TTC549 (cell line): ENCODE measurements around the gene TMEM201.

Experiments used
- FAIRE-seq: peaks from 2 replicates; lab custom pipeline; 2012; peaks lifted over from hg19 to GRCh38; lab: Jason Lieb, UNC

The TMEM201 gene

DNA sequence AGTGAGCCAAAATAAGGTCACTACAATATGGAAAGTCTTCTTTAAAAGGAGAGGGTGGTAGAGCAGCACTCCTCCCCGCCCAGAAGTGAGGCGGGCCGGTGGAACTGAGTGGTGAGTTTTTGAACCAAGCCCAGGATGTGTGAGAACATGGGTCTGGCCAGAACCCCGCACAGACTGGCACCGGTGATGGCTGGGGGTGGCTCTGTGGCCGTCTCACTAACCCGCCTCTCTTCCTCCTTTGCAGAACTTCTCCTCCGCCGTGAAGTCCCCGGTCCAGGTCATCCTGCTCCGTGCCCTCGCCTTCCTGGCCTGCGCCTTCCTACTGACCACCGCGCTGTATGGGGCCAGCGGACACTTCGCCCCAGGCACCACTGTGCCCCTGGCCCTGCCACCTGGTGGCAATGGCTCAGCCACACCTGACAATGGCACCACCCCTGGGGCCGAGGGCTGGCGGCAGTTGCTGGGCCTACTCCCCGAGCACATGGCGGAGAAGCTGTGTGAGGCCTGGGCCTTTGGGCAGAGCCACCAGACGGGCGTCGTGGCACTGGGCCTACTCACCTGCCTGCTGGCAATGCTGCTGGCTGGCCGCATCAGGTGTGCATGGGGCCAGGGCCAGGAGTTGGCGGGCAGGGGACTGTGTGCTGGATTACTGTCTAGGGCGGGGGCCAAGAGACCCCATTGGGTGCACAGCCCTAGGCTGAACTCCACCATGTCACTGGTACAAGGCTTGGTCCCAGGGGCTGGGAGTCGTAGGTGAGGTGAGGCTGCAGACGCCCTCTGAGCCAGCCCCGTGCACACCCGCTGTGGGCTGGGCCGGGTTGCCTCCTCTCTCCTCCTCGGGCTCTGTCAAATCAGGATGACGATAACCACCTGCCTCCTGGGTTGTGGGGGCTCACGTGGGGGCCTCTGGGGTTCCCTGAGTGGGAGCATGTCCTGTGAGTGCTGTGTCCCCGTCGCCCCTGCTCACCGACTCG, 12.4 kb downstream of the TMEM201 start:
- FAIRE-seq: no peak

DNA sequence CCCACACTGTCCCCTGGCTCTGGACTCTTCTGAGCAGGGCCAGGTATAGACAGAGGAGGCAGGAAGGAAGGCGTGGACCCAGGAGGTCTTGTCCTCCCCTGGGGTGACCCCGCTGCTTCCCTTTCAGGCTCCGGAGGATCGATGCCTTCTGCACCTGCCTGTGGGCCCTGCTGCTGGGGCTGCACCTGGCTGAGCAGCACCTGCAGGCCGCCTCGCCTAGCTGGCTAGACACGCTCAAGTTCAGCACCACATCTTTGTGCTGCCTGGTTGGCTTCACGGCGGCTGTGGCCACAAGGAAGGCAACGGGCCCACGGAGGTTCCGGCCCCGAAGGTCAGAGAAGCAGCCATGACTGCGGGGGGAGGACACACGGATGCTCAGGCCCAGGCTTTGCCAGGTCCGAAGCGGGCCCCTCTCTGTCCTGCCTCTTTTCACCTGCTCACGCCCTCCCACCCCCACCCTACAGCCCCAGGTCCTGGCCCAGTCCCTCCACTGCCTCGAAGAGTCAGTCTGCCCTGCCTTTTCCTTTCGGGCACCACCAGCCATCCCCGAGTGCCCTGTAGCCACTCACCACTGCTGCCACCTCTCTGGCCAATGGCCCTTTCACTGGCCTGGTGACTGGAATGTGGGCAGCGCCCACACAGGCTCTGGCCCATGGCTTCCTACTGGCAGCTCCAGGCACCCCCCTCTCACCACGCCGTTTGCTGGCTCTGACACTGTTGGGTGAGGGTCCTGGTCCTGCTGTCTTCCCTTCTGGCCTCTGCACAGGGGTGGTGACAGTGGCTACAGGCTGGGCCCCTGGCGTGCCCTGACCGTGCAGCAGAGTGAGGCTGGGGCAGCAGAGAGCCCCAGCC, 13.5 kb downstream of the TMEM201 start:
- no peak for FAIRE-seq

DNA sequence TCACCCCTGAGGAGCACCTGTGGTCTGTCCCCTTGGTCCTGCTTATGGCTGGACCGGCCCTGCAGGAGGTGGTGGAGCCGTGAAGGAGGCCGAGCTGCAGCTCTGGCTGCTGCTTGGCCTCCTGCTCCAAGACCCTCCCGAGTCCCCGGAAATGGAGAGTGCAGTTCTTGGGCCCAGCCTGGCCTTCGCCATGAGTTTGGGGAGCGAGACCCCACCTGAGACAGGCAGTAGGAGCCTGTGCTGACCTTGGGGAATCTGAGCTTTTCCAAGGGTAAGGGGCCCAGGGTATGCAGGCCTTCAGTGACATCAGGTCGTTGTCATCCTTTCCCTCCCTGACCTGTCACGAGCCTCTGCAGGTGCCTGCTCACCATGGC, 14.1 kb downstream of the TMEM201 start:
- no peak for FAIRE-seq

DNA sequence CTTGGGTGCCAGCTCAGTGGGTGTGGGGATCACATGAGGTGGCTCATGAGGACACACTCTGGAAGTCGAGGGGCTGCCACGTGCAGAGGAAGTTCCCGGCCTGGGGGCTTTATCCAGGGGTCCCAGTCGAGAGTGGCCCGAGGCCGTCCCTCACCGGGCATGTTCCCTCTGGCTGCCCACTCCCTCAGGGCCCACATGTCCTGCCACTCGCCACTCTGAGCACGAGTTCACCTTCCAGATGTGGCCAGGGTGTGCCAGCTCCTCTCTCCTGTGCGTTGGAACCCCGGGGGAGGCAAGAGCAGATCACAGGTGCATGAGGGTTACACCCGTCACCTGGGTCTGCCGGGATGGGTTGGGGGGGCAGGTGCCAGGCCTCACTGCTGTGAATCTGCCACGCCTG, 14.6 kb downstream of the TMEM201 start:
- no peak for FAIRE-seq

DNA sequence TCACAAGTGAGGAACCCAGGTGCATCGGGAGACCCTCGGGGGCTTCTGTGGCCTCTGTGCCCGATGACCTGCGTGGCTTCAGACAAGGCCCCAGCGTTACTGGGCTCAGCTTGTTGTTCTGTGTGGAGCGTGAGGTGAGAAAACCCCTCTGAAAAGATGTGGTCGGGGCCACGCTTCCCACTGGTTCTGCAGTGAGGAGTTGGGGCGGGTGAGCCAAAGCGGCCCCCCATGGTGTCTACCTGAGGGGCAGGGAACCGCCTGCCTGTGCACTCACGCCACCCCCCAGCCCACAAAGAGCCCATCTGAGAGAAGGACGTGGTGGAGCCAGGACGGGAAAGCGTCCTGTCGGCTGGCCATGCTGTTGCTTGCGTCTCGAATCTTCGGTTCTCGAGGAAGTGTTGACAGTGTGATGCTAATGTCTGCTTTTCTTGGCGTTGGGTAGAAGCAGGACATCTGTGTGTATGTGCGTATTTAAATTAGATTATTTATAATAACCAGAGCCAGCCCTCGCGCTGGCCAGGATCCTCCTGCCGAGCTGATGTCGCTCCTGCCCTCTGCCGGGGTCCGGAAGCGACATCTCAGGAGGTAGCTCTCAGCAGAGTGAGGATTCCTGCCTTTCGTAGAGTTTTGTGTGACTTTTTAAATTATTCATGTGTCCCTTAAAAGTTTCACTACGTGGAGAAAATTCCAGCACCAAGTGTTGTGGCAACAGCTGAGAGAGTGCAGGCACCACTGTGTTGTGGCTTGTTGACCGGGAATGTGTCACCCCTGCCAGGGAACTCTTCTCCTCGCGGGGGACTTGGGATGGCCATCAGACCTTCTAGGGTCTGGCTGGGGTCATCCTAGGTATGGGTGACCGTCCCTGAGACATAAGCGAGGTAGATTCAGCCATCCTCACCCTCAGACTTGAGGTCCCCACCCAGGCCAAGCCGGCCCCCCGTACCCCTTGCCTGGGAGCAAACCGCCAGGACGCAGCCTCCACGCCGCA, 15.3 kb downstream of the TMEM201 start:
- FAIRE-seq: no peak

DNA sequence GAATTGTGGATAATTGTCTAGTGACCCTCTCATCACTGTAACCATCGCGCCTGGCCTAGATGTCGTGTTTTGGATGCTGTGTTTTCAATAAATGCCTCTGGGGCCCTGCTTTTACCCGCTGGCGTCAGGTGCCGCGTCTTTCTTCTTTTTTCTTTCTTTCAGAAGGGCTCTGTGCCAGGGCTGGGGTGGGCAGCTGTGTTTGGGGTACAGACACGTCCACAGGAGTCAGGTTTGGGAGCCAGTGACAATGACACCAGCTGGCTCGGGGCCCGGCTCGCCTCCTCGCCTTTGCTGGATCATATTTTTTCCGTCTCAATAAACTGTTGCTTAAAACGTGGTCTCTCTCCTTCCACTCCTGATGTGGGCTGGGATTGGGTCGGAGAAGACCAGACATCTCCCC, 16.1 kb downstream of the TMEM201 start:
- no peak for FAIRE-seq

DNA sequence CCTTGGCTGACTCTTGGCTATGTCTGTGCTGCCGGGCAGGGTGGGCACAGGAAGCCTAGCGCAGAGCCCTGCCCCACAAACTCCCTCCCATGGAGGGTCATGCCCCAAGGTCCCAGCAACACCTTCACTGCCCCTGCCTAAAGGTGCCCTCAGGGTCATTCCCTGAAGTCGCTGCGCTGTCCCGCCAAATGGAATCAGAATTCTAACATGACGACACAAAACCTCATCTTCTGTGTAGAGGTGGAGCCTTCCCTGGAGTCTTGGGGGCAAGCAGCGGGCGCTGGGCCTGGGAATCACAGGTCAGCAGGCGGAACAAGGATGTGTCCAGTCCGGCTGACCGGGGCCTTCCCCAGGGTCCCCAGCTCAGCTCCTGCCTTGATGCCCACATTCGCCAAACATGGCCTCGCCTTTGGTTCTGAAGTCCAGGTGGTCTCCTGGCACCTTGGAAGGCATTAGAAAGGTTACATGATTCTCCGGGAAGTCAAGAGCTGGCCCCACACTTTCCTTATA, 17.3 kb downstream of the TMEM201 start:
- FAIRE-seq: no peak

DNA sequence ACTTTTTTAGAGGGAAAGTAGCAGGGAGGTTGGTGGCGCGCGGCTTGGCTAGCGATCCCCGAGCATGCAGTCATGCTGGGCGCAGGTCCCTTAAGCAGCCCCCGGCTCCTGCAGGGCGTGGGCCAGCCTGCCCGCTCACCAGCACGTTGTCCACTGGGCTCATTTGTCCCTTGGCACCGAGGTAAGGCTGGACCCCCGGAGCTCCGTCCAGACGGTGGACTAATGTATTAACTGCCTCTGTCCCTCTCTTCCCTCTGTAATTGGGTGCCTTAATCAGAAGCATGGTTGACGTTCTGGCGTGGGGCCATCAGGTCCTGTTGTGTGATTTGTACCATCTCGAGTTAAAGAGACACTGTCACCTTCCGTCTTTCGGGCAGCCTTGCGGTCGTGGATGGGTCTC, 17.7 kb downstream of the TMEM201 start:
- FAIRE-seq: no peak

DNA sequence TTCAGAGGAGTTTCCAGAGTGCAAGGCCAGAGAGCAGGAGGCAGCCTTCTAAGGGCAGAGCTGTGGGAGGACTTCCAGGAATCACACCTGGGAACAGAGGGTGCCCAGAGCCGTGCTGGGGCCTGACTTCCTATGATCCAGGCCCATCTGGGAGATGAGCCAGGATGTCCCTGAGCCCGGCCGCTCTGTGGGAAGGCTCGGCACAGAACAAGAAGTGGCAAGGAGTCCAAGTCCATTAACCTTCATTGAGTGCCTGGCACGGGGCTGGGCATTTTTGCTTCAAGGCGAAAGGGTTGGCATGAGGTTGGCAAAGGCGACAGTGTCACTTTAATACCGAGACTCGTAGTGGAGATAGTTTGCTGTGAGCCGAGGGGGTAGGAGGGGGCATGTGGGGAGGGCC, 18.2 kb downstream of the TMEM201 start:
- FAIRE-seq: no peak

DNA sequence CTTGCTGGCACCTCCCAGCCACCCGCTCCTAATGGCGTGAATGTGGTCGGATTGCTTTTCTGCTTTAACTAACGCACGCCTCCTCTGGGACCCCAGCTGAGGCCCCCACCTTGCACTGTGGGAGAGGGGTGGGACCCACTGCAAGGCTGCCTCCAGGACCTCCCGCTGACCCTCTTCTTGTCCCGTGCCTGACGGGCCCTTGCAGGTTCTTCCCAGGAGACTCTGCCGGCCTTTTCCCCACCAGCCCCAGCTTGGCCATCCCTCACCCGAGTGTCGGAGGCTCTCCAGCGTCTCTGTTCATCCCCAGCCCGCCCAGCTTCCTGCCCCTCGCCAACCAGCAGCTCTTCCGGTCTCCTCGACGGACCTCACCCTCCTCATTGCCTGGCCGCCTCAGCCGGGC, 18.6 kb downstream of the TMEM201 start:
- FAIRE-seq: no peak

DNA sequence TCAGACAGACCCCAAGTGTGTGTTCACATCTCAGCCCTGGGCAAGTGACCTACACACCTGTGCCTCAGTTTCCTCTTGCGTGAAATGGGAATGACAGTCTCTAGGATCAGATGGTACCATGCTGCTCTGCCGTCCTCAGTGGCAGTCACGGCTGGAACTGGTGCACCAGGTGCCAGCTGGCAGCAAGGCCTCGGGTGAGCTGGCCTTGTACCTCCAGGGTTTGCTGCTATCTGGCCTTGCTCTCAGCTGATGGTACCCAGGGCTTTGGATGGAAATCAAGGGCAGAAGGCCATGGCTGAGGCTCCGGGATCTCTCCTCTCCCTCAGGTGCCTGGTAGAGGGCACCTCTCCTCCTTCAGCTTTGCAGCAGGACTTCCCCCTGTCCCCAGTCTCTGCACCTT, 21.3 kb downstream of the TMEM201 start:
- no peak for FAIRE-seq

DNA sequence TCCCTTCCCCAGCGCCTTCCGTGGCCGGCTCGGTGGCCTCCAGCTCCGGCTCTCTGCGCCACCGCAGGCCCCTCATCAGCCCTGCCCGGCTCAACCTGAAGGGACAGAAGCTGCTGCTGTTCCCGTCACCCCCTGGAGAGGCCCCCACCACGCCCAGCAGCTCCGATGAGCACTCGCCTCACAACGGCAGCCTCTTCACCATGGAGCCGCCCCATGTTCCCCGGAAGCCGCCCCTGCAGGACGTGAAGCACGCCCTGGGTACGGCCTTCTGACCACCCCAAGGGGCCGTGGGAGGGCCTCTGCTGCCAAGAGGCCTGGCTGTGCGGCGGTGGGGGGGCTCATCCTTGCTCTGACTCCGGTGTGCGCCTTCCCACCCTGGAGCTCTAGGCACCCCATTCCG, 21.8 kb downstream of the TMEM201 start:
- FAIRE-seq: no peak

DNA sequence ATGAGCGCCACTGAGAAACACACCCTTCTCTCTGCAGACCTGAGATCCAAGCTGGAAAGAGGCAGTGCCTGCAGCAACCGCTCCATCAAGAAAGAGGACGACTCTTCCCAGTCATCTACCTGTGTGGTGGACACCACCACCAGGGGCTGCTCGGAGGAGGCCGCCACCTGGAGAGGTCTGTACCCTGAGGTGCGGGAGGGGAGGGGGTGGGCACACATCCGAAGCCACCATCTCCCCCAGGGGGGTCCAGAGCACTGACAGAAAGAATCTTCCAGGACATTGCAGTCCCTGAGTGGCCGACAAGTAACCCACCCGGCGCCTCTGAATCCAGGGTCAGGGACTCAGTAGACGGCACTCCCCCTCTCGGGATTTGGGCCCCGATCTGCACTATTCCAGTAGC, 23.0 kb downstream of the TMEM201 start:
- no peak for FAIRE-seq

DNA sequence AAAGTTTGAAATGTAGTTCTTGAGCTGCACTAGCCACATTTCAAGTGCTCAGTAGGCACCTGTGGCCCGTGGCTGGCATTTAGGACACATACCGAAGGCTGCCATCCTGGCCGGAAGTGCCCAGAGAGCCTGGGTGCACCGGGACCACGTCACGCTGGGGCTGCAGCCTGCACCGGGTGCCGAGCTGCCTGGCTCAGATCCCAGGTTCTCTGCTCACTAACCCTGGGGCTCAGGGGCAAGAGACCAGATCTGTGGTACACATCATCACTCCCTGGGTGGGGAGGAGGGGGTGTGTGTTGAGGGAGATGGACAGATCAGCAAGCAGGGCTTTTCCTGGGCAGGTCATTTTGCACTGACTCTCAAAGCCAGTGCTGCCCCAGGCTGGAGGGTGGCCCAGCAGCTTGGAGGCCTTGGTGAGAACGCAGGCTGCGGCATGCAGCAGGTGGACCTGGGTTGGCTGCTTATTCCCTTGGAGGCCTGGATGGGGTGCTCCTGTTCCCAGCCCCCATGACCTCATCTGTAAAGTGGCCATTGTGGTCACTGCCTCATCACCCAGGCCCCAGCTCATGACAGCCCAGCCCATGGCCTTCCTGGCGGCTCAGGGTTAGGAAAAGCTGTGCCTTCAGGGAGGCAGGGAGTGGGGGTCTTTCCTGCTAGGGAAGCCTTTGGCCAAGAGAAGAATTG, 23.6 kb downstream of the TMEM201 start:
- no peak for FAIRE-seq

DNA sequence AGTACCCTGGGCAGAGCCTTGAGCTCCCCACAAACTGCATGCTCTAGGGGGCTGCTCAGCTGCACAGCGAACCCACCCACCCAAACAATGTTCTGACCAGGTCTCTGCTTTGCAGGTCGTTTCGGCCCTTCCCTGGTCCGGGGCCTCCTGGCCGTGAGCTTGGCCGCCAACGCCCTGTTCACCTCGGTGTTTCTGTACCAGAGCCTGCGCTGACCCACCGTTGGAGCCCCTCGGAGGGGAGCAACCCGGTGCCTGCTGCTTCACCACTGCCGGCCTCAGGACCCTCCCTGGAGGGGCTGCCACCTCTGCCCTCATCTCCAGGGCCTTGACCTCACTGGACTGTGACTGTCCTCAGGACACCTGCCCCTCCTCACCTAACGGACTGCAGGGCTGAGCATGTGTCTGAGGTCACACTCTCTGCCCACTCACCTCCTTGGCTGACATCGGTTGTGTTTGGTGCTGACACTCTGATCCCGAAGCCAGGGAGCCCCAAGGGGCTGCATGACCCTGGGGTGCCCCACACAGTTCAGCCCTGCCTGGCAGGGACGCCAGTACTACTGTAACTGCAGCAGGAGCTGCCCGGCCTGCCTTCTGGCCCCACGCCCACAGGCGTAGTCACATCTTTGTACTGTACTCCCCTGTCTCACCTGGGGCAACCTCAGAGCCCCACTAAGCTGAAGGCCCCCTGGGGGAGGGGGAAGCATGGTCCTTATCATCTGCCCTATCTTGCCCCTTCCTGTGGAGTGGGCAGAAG, 24.3 kb downstream of the TMEM201 start:
- no peak for FAIRE-seq

DNA sequence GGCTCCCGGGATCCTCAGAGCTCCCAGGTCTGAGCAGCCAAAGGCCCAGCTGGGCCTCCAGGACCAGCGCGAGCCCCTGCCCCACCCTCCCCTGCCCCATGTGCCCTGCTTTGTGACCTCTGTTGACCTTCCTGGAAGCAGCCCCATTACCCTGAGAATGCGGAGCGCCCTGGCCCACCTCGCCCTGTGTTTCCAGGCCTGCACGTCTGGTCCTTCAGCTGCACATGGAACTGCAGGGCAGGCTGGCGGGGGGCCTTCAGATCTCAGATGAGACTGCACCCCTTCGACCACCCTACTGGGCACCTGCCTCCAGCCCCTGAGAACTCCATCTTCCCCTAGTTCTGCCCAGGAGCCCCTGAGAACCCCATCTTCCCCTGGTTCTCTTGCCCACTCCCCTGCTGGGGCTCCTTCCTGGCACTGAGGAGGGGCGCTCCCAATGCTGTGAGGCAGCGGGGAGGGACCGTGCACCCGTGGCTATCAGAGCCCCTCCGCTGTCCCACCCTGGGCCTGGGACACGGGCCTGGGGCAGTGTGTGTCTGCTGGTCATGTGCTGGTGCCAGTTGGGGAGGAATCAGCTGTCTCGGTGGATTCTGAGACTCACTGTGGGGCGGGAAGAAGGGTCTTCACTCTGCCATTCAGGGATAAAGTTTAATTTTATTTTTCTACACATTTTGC, 25.1 kb downstream of the TMEM201 start:
- FAIRE-seq: no peak

DNA sequence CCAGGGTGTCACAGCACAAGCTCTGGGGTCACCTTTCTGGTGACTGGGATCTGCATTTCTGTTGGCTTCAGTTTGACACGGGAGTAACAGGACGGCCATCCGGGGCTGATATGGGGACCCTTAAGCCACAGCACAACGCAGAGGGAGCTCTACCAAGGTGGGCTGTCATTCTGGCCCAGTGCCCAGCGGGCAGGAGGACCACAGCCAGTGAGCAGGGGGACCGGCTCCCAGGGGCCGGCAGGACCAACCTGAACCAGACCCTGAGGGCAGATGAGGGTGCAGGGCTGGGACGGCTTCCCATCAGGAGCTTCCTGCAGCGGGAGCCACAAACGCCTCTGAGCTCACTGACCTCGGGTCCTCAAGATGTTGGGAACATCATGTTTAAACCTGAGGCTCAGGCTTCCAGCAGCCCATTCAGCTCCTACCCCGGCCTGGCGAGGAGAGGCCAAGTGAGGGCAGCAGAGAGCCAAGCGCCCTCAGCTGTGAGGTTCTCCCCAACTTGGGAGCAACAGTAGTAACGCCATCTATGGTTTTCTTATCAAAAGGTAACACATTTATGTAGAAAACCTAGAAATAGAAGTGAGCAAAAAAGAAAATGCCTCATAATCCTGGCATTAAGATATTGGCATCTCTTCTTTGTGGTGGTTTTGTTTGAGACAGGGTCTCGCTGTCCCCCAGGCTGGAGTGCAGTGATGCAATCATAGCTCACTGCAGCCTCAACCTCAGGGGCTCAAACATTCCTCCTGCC, 26.8 kb downstream of the TMEM201 start:
- FAIRE-seq: peak; percentile 17

DNA sequence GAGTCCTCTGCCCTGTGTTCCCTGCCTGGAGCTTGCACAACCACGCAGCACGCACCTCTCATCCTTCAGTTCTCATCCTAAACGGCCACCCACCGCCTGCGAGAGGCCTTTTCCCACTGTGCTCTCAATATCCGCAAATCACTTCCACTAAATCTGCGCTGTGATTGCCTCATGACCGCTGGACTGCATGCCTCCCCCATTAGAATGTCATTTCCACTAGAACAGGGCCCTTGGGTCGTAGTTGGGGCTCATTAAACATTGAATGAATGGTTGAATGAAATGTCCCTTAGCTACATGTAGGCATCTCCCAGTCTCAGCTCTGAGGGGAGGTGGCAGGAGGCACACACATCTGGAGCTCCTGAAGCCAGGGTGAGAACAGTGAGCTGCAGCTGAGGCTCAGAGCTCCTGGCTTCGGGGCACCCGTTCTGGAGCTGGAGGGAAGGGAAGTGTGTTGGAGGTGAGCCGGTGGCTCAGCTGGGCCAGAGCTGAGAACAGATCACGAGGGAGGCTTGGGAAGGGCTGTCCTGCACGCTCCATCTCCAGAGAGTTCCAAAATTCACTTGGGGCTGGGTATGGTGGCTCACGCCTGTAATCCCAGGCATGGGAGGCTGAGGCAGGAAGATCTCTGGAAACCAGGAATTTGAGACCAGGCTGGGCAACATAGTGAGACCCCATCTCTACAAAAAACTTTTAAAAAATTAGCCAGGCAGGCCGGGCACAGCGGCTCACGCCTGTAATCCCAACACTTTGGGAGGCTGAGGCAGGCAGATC, 30.4 kb downstream of the TMEM201 start:
- no peak for FAIRE-seq
